ENCODE measurements around the gene NELFB. TPM values are rescaled to one million over a fixed set of nuclear protein-coding genes. Genes with fewer than 3 reads are reported as not detected.
"Not testable (repeated sequence)": the region's sequence is repeated elsewhere in the genome, so short reads cannot be mapped to it uniquely, and the experiment has no call there.

The NELFB gene
- total RNA-seq, 1 donor from 2014 or later = 55.3 TPM

DNA sequence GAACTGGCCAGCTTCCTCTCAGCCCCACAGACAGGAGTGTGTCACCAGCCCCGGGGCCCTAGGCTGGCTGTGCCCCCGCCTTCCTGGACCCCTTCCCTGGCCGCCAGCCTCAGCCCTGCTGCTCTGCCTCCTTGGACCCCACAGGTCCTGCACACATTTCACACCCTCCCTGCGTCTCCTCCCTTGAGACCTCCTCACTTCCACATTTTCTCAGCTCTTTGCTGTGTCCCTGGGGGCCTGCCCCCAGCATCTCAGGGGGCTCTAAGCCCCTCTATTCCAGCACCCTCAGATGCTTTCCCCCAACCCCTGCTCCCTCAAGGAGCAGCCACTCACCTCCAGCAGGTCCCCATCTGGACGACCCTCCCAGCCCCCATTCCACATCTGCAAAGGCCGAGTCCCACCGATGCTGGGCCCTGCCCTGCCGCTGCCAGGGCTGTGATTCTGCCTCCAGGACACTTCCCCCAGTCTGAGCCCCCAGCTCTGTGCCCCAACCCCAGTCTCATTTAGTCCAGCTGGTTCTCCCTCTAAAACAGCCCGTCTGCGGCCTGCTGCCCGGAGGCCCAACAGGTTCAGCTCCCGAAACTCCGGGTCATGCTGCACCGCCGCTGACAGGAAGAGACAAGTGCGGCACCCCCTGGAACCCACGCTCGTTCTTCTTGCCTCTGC is 20.2 kb upstream of the NELFB start:
- DNase-seq = no peak

DNA sequence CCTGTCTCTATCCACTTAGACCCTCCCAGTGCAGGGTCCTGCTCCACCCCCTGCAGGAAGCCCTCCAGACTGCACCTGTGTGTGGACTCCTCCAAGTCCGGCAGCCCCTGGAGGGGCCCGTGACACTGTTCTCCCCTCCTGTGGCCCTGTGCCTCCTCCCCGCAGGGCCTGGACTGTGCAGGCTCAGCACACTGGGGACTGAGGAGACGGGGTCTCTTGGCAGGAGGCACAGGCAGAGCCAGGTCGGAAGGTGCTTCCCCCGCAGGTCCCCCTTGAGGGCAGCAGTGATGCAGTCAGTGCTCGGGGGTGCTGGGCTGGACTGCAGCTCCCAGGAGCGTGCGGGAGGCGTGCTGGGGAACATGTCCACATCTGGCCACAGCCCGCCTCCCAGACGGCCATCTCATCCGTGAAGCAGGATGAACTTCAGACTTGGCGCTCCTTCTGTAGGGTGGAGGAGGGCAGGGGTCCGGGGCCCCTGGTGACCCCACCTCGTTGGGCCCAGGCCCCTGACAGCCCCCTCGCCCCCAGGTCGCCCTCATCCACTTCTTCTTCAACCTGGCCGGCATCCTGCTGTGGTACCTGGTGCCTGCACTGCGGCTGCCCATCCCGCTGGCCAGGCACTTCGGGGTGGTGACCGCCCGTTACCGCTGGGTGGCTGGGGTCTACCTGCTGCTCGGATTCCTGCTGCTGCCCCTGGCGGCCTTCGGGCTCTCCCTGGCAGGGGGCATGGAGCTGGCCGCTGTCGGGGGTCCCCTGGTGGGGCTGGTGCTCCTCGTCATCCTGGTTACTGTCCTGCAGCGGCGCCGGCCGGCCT is 19.5 kb upstream of the NELFB start:
- DNase-seq = no peak

DNA sequence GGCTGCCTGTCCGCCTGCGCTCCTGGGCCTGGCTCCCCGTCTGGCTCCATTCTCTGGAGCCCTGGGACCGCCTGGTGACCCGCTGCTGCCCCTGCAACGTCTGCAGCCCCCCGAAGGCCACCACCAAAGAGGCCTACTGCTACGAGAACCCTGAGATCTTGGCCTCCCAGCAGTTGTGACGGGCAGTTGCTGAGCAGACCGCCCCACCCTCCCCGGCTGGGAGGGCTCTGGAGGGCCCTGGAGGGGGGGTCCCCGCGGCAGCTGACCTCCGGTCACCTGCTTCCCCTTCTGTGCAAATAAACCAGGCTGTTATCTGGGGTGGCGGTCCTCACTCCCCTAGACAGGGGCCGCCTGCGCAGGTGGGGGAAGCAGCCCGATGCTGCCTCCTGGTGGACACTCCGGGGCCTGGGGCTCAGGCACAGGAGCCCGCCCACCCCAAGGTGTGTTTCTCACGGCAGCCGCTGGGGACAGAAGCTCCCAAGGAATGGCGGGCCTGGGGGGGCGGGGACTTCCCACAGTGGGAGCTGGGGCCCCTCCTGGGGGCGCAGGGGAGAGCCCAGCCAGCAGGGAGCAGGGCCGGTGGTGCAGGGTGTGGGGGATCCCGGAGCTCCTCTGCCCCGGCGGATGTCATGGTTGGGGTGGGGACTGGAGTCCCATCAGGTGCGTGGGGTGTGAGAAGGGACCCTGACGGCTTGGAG is 18.7 kb upstream of the NELFB start:
- DNase-seq = peak; percentile 90

DNA sequence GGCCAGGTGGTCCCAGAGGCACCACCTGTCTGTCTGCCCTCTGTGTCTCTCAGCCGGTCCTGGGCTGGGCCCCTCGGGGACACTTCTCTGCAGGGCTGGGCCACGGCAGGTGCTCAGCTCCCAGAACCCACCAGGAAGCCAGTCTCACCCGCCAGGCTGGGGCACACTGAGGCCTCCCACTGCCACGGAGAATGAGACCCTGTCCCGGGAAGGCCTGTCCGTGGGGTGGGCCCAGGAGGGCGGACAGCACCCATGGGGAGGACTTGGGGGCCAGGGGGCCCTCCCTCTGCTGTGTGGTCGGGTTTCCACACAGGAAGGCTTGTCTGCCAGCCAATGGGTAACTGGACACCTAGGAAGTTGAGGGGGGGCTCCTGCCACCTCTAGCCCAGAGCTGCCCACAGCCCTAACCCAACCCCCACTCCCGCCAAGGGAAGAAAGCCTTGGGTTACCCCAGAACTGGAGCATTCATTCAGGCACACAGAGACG is 18.1 kb upstream of the NELFB start:
- DNase-seq = no peak

DNA sequence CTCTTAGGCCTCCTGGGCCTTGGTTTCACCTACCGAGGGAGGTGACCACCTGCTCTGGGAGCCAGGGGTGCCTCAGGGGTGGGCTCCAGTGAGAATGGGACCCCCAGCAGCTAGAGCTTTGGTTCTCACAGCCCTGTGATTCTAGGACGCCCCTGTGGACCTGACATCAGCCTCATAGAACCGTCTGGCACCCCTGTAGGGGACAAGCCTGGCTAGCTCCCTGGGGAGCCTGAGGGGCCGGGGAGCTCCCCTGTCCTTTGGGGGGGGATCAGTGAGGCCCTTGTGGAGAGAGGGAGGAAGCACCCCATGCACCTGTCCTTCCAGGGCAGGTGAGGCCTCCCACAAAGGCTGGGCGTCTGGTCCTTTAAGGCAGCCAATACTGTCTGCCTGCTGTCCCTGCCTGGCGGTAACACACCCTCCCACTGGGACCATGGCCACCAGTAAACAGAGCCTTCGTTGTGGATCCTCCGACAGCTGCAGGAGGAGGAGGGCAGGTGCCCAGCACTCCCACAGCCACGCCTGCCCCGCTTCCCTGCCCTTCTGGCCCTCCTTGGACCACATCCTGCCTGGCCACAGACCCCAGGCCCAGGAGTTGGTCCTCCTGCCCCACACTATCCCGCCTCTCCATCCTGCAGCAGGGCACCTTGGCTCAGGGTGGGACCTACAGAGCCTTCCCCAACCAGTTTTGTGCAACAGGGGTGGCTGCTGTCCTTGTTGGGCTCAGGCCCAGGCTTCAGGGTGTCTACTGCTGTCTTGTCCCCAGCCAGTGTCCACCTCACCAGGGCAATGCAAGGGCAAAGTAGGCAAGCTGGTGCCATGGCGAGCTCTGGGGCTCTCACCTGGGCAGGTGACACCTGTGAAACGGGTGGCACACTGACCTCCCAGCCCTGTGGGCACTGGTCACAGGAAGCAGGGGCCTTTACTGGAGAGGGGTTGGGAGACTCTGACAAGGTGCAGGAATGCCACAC is 17.1 kb upstream of the NELFB start:
- DNase-seq = no peak

DNA sequence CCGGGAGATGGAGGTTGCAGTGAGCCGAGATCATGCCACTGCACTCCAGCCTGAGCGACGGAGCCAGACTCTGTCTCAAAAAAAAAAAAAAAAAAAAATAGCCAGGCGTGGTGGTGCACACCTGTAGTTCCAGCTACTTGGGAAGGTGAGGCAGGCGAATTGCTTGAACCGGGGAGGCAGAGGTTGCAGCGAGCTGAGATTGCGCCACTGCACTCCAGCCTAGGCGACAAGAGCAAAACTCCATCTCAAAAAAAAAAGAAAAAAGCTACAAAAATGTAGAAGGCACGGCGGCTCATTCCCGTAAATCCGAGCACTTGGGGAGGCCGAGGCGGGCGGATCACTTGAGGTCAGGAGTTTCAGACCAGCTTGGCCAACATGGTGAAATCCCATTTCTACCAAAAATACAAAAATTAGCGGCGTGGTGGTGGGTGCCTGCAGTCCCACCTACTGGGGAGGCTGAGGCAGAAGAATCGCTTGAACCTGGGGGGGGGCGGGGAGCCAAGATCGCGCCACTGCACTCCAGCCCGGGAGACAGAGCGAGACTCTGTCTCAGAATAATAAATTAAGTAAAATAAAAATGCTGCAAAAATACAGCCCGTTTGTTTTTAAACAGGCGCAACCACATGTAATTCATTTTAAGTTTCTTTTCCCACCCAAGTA is 15.5 kb upstream of the NELFB start:
- not testable (repeated sequence) for DNase-seq

DNA sequence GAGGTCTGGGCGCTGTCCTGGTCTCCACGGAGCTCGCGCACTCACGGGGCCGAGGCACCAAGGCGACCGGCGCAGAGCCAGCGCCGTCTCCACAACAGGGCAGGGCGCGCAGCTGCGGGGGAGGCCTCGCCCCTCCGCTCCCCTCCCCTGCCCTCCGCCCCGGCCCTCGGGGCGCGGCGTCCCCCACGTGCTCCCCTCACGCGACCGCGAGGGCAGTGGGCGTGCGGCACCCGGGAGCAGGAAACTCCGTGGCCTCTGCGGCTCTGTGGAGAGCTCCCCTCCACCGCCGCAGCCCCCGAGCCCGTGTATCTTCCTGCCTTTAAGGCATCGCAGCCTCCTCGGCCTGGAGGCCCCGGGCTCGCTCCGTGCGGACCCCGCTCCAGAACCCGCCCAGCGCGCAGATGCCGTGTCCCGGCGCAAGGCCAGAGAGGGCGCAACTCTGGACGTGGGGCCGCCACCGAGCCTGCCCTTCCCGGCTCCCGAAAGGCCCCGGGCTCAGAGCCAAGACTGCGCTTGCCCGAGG is 14.7 kb upstream of the NELFB start:
- DNase-seq = peak; percentile 82

DNA sequence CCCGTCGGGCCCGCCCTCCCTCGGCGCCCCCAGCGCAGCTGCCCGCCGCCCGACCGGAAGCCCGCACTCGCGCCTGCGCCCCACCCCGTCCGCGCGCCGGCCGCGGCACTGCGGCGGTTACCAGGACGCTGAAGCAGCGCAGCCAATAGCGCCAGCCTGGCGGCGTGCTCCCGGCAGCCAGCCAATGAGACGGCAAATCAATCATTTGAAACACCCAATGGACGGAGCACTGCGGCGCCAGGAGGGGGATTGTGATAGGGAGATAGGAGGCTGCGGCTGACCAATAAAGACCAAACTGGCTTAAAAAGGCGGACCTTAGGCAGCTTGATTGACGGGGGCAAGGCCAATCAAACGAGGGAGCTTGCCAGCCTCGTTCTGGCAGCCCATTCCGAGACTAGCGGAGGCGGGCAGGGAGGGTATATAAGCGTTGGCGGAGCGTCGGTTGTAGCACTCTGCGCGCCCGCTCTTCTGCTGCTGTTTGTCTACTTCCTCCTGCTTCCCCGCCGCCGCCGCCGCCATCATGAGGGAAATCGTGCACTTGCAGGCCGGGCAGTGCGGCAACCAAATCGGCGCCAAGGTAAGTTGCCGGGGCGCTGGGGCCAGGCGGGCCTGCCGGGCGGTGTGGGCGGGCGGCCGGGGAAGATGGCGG is 14.2 kb upstream of the NELFB start, which contains the start of gene TUBB4B:
Gene TUBB4B, plus strand, starts transcription at position 447 of the 649 bp plus-strand sequence. Its CDS starts 74 bp downstream, at position 521.
- peak; percentile 100 for DNase-seq

DNA sequence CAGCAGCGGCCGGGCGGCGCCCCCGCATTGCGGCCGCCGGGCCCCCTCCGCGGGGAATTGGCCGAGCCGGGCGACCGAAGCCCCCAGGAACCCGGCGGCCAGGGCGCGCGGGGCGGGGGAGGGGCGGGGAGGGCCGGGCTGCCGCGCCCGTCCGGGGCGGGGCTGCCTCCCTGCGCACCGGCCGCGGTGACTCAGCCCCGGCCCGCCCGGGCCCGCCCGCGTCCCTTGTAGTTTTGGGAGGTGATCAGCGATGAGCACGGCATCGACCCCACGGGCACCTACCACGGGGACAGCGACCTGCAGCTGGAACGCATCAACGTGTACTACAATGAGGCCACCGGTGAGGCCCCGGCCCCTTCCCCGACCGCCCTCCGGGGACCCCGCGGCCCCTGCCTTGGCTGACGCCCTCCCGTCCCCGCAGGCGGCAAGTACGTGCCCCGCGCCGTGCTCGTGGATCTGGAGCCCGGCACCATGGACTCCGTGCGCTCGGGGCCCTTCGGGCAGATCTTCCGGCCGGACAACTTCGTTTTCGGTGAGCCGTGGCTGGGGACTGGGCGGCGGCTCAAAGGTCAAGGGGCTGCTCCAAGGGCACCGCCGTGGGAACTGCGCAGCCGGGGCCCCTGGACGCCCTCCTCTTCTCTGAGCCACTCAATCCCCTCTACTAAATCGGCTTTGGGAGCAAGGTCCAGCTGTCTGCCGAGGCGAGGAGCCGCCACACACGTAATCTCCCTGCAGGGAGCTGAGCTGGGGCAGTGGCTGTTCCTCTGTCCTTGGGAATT is 13.4 kb upstream of the NELFB start:
- DNase-seq = peak; percentile 49

DNA sequence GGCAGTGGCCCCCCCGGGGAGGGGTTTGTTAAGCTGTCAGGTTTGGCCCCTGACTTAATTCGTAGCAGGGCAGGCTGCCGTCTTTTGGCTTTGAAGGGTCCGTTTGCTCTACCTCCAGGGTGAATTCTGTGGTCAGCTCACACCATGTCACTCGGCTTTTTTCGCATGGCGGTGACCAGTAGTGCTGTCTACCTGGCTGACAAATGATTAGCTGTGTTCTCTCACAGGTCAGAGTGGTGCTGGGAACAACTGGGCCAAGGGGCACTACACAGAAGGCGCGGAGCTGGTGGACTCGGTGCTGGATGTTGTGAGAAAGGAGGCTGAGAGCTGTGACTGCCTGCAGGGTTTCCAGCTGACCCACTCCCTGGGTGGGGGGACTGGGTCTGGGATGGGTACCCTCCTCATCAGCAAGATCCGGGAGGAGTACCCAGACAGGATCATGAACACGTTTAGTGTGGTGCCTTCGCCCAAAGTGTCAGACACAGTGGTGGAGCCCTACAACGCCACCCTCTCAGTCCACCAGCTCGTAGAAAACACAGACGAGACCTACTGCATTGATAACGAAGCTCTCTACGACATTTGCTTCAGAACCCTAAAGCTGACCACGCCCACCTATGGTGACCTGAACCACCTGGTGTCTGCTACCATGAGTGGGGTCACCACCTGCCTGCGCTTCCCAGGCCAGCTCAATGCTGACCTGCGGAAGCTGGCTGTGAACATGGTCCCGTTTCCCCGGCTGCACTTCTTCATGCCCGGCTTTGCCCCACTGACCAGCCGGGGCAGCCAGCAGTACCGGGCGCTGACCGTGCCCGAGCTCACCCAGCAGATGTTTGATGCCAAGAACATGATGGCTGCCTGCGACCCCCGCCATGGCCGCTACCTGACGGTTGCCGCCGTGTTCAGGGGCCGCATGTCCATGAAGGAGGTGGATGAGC is 12.6 kb upstream of the NELFB start:
- no peak for DNase-seq

DNA sequence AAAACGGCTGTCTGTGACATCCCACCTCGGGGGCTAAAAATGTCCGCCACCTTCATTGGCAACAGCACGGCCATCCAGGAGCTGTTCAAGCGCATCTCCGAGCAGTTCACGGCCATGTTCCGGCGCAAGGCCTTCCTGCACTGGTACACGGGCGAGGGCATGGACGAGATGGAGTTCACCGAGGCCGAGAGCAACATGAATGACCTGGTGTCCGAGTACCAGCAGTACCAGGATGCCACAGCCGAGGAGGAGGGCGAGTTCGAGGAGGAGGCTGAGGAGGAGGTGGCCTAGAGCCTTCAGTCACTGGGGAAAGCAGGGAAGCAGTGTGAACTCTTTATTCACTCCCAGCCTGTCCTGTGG is 11.9 kb upstream of the NELFB start:
- not testable (repeated sequence) for DNase-seq

DNA sequence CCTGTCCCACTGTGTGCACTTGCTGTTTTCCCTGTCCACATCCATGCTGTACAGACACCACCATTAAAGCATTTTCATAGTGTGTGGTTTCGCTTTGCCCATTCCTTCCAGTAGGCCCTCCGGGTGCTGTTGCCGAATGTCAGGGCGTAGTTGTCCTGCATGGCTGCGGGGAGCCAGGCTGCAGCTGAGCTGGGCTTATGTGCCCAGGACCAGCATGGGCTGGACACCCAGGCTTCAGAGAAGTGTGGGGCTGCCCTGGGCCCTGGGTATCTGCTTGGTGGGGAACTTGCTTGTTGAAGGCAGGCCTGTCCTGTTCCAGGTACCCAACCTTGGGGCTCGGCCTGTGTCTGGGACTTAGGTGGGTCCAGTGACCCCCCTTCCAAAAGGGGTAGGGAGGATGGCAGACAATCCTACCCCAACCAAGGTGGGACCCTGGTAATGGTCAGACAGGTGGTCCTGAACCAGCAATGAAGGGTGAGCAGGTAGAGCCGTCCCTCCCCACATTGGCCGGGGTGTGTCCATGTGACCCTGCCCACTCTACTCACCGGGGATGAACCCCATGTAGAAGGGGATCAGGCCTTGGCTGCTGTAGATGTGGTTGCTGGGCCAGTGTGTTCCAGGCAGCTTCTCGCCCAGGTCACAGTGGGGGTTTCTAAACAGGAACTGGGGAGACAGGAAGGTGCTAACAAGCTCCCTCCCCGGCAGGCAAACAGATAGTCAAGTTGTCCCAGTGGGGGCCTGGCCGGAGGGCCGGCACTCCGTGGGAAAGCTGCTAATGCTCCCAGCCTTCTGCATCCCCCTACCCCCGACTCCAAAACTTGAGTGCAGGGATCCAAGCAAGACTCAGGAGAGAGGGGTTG is 11.3 kb upstream of the NELFB start:
- DNase-seq = no peak

DNA sequence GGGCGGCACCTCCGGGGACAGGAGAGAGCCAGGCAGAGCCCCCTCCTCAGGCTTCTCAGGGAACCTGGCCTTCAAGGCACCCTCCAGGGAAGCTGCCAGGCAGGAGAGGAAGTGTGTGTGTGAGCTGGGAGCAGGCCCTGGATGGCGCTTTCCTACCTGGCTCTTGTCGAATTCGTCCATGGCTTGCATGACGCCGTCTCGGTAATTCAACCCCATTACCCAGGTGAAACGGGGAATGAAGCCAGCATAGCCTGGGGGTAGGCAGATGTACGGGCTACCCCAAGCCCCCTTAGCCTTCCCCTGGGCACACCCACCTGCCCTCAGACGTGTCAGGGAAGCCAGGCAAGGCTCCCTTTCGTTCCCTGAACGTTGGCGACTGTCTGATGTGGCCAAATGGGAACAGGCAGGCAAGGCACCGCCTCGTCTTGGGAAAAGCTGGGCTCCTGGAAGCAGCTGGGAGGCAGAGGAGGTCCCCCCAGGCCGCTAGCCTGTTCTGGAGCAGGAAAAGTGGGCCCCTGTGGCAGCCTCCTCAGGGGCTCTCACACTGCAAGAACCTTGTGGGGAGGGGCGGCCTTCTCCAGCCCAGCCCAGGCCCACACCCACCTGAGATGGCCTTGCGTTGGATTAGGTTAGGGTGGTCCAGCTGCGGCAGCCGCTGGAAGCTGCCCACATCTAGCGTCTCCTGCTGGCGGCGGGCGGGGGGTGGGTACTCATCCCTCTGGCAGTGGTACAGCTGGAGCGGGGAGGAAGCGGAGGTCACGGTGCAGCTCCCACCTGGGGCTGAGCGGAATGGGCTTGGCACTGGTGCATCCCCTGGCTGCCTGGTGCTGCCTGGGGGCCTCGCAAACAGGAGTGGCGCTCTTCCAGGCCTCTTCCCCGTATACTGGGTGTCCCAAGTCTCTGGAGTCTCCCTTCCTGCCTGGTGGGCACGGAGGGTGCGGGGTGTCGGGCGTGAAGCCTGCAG is 10.4 kb upstream of the NELFB start:
- peak; percentile 52 for DNase-seq

DNA sequence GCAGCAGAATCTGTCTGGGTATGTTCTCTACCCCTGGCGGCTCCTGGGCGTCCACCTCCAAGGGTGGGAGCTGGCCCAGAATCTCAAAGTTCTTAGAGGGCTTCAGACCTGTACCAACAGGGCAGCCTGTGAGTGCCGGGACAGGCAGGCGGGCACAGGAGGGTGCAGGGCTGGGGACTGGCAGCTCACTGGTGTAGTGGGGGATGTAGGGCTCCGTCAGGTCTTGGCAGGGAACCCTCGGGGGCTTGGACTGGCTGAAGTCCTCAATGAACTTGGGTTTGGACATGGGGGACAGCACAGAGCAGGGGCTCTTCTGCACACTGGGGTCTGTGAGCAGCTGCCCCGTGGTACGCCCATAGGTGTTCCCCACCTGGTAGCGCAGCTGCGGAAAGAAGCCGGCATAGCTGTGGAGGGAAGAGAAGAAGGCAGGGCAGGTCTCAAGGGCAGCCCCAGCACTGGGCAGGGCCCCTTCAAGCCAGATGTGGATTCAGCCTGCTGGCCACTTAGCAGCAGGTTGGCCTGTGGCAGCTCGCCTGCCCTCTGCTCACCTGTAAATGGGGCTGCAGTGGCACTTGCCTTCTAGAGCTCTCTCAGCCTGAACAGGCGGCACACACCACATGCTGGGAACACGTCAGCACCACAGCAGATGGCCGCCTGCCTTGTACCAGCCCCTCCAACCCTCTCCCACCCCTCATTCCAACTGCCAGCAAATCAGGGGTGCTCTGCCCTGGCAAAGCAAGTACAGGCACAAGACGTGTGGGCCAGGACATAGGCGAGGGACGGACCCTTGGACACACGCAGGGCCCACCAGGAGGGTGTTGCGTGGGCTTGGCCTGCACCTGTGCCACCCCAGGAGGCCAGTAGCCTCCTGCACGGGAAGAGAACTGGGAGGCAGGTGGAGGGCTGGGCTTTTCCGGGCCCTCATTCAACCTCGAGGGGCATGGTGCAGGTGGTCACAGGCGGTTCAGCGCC is 9.4 kb upstream of the NELFB start:
- DNase-seq = no peak

Measured in dermis blood vessel endothelial cell (primary cell).